SW 1271 (cell line): ENCODE data around the gene RARB.

Experiments
- DNase-seq, 2 experiments: peaks; one replicate each; lab custom pipeline; 2025; lab: John Stamatoyannopoulos, UW

RARB gene

DNA sequence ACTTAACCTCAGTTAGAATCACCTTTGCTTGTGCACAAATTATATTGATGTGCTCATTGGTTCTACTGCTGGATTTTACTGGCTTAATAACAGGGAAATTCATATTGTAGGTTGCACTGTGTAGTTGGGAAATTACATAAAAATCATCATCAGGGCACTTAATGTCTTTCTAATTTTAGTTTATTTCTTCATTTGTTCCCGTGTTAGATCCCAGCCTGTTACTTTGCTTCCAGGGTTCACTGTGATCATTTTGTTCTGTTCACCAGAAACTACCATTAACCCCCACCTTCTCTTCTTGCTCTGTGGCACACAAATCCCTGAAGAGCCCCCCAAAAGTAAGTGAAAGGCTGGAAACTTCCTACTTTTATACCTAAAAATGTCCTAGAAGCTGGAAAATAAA, 80.4 kb downstream of the RARB start:
- DNase-seq: no peak

GRCh38 chr3:25508901-25509300, 80.8 kb downstream of the RARB start:
- peak; percentile 30 to 46 for DNase-seq

- no peak for DNase-seq
Measured at GRCh38 chr3:25510797-25511196, 82.7 kb downstream of the RARB start.

DNA sequence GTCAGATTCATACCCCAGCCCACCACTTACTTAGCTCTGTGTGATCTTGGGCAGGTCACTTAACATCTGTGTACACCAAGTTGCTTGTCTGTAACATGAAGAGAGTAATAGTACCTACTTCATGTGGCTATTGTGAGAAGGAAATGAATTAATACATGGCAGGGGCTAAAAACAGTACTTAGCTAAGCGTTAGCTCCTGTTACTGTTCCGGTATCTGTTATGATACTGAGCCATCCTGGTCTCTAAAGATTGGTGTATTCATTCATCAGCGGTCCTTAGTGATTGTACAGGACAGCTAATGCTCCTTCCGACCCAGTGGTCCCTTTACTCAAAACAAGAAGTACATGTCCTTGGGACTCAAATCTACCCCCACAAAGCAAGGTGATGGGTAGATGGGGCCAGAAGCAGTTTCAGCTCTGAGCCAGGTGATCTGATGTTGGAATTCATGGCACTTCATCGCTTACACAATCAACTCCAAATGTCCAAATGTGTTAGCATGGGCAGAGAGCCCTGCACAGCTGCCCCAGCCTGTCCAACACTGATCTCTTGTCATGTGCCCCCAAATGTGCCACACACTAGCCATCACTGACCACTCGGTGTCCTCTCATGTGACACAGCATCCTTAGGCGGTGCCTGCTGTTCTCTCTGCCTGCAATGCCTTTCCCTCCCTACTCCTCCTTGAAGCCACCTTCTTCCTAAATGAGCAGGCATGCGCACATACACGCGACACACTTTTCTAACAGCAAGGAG, 84.1 kb downstream of the RARB start:
- no peak for DNase-seq

- no peak for DNase-seq
Measured at GRCh38 chr3:25513642-25514266, 85.7 kb downstream of the RARB start.

GRCh38 chr3:25515171-25515570, 87.1 kb downstream of the RARB start:
- DNase-seq: no peak

DNA sequence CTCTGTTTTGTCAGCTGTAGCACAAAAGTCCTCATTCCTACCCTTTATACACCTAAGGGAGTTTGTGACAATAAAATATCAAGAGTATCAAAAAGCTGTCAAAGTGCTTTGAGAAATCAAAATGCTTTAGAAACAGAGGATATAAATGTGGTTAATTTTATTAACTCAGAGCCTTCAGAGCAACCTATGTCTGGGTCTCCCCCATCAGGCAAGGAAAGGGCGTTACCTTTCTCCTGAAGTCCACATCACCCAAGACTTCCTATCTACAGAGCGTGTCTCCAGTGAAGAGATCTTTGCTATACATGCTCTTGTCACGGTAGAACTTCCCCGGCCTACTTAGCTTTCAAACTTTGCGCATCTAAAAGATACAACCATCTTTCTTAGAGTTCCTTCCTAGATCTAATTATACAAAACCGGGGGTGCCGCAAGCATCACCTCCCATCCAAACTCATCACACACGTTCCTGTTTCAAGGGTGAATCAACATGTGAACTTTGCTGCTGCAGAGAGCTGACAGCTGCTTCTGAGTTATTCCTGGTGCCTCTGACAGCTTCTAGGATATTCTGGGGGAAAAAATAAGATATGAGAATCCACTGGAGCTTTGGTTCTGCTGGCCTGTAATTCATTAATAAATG, 93.0 kb downstream of the RARB start:
- no peak for DNase-seq

DNA sequence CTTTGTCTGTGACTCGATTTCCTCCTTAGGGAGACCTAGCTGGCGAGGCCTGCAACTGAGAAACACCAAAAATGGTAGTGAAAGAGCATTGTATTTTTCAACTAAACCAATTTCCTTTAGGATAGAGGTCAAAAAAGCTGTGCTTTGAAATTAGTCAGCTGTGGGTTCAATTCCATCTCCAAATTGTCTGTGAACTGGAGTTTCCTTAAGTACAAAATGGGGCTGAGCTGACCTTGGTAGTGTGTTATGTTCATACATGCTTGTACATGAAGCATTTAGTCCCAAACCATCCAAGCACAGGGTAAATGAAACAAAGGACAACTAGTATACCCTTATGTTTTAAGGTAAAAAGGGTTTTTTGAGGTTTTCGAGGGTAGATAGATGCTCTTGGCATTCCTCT, 99.3 kb downstream of the RARB start:
- no peak for DNase-seq

GRCh38 chr3:25527801-25528200, 99.7 kb downstream of the RARB start:
- no peak for DNase-seq

DNA sequence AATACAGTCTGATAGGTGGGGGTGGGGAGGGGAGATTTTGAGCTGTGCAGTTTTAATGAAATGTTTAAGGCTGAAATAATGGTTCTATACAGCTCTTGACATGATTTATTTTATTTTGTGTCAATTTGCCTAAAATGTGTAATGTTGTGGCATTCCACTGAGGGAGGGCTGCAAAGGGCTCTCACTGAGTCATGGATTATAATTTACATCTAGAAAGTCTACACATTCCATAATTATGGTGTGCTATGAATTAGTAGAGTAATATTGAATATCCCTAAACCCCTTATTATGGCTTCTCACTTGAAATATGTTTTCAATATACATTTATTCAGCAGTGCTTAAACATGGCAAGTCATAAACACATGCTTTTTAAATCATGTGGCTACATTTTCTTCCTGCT, 103.9 kb downstream of the RARB start:
- DNase-seq: no peak

- no peak for DNase-seq
Measured at GRCh38 chr3:25532431-25533162, 104.5 kb downstream of the RARB start.

DNA sequence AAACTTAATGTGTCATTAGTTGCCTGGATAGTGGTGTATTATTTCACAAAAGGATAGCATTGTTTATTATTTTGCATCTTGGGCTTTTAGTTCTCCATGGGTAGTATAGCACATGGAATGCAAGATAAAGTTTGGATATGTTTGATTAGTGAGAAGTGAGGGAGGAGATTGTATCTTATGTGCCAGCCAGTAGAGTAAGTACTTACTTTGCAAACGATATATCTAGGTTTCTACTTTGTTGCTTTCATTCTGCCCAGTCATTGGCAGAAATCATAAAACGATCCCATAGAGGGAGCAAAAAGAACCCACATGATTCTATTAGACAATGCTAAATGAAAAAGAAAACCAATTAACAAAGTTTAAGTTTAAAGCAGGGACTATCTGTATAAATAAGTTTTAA, 105.3 kb downstream of the RARB start:
- no peak for DNase-seq

GRCh38 chr3:25534007-25534406, 105.9 kb downstream of the RARB start:
- DNase-seq: no peak

DNA sequence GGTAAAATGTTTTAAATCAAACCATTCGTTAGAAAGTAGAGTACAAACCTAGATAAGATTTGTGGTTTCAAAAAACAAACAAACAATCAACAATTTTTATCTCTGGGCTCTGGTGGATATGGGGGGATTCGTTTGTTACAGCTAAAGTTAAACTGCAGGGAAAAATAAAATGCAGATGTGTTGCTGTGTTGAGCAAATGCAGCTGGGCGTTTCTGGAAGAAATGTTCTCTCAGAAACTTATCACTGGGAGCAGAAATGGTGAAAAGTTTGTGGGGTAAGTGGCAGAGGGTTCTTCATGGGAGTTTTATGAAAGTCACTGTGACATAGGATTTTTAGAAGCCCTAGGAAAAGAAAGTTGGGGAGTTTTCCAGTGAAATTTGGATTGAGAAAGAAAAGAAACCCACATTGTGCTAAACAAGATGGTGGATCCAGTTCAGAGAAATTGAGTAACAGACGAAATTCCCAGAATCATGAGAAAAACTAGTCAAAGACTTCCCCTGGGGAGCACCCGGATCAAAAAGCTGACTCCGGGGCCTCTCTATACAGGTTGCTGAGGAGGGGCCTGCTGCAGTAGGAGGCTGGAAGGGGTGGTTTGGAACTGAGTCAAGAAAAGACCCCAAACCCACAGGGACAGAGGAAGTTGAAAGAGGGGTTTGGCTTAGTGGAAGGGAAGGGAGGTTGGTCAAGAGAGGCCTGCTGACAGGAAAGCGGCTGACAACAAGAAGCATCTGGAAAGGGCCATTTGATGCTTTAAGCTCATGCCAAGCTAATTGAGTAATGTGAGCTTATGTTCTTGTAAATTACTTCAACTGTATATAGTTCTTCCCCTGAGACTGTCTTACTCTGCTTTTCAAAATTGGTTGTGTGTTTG, 108.7 kb downstream of the RARB start:
- no peak for DNase-seq

DNA sequence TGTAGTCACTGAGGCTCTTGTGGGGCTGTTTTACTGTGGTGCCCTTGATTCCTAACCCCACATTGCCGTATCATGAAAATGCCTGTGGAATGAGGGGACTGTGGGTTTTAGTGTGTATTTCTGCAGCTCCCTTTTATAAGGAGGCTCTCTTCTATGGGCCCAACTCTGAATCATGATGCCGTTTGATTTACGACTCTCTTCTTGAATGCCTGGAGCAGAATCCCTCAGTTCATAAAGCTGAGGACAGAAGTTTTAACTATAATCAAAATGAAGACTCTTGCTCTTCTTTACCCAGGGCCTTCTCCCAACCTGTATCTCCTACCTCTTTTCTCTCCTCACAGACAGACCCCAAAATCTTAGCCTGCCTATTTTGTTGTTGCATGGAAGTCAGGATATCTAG, 109.5 kb downstream of the RARB start:
- no peak for DNase-seq

- no peak for DNase-seq
Measured at GRCh38 chr3:25540273-25540672, 112.2 kb downstream of the RARB start.

GRCh38 chr3:25542492-25543039, 114.5 kb downstream of the RARB start:
- no peak for DNase-seq

- DNase-seq: no peak
Measured at GRCh38 chr3:25547103-25547502, 119.0 kb downstream of the RARB start.

DNA sequence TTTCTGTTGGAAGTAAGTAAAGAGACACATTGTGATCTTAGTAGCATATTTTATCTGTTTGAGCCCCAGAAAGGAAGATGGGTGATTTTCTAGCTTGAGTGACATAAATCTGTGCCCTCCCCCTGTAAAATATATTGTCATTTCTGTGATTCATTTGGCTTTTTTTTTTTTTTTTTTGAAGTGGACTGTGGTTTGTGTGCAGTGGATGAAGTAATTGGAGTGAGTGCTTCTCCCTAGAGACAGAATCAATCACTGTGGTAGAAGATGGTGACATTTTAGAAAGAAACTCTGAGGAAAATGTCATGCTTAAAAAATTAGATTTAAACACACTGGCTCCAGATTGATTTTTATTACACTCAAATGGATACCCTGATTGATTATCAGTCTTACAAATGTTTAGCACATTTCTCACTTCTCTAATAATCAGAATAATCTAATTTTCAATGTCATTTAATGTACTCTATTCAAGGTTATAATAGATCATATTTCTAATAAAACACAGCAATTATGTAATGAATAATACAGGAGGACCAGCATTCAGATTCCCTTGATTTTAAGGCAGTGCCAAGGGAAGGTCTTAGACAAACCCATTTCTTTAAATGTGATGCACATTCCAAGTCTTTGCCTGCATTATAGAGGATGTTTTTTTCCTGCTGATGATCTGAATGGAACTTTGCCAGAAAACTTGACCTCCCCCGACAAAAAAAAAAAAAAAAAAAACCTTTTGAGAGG, 120.0 kb downstream of the RARB start:
- DNase-seq: no peak

GRCh38 chr3:25548836-25549235, 120.8 kb downstream of the RARB start:
- DNase-seq: no peak

DNA sequence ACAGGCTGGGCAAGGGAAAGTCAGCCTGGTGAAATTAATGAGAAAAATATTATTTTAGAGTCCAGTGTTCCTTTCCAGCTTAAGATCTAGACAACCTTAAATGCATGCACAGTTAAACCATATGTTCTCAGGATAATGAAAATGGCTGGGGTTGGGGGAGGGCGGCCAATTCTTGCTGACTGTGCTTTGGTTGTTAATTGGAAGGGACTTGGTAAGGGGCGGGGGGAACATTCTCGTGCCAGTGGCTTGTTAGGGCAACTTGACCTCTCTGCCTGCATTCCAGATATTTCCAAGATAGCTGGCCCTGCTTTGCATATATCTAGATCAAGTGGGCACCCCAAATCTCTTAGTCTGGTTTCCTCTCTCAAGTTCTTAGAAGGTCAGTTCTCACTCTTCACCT, 124.2 kb downstream of the RARB start:
- no peak for DNase-seq
